Measurements from ENCODE around the gene ATAT1. TPM values are rescaled to one million over a fixed set of nuclear protein-coding genes. Genes with fewer than 3 reads are reported as not detected.

ATAT1 gene
- total RNA-seq, 2 experiments from 2014 or later: 4.1 to 5.2 TPM

DNA sequence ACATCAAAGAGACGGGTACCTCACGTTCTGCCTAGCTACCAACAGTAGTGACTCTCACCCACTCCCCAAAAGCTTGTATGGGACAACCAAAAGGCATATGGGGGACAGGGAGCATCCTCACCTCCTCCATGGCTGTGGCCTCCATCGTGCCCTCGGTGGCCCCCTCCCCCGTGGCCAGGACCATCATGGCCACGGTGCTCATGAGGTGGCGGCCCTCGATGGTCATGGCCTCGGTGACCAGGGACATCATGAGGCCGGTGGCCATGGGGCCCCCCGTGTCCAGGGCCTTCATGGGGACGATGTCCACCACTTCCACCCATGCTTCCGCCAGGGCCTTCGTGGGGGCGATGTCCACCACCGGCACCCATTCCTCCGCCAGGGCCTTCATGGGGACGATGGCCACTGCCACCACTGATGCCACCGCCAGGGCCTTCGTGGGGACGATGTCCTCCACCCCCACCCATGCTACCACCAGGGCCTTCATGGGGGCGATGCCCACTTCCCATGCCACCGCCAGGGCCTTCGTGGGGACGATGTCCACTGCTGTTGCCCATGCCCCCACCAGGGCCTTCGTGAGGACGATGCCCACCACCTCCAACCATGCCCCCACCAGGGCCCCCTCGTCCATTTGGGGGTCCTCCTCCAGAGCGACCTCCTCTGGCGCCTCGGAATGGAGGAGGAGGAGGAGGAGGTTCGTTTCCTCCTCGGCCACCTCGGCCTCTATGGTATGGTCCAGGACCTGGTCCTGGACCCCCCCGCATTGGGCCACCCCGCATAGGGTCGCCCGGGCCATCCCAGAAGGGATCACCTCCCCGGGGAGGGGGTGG is 24.6 kb upstream of the ATAT1 start:
- no peak overlapping the region for H3K4me3 ChIP-seq (ENCODE audit: low read length)
- ChIA-PET CTCF (interaction anchor here (1.4 to 1.6 kb wide), 2 partner anchors 57 to 61 kb away, joined by 3 to 5 read pairs; no protein-coding TSS in a partner anchor), POLR2A (interaction anchor here (1.7 to 7.2 kb wide), 2 partner anchors 12 to 31 kb away, joined by 5 to 135 read pairs; partner anchors contain the start of gene ABCF1)
- no peaks in the 10 kb centered on the region for H3K9me3 ChIP-seq (ENCODE audit: control insufficient read depth in 1 of 2, insufficient read depth in 1 of 2, low read length in 2 of 2)
- H3K36me3 Mint-ChIP-seq (ENCODE audit: low read depth): peaks cover 77% of the 10 kb centered on the region
- H3K36me3 ChIP-seq (ENCODE audit: insufficient read depth, low read length): peaks cover 66% of the 10 kb centered on the region
- peaks cover 35% of the 10 kb centered on the region for H3K4me1 Mint-ChIP-seq (ENCODE audit: low read depth)
- intact Hi-C loops (cut with DNase I, micrococcal nuclease): no loop called here
- no peak for ATAC-seq (ENCODE audit: poor library complexity)
- DNase-seq: peak in 1 of 14 experiments; percentile 38
- H3K27ac ChIP-seq (ENCODE audit: low read depth in 1 of 2, low read length in 2 of 2): peak overlapping the region in 1 of 2 donors; percentile 37
- H3K27me3 Mint-ChIP-seq: no peaks in the 10 kb centered on the region
- H3K27me3 ChIP-seq (ENCODE audit: control insufficient read depth in 1 of 2, insufficient read depth in 2 of 2, low read length in 2 of 2): no peaks in the 10 kb centered on the region
- TF ChIP-seq CTCF (IDR thresholded peaks at IDR 0.05): no peak
- H3K4me1 ChIP-seq (ENCODE audit: insufficient read depth, low read length): peaks cover 14% of the 10 kb centered on the region
- peak overlapping the region; percentile 60 for H3K27ac Mint-ChIP-seq
- no peak overlapping the region for H3K4me3 Mint-ChIP-seq
- no peaks in the 10 kb centered on the region for H3K9me3 Mint-ChIP-seq

DNA sequence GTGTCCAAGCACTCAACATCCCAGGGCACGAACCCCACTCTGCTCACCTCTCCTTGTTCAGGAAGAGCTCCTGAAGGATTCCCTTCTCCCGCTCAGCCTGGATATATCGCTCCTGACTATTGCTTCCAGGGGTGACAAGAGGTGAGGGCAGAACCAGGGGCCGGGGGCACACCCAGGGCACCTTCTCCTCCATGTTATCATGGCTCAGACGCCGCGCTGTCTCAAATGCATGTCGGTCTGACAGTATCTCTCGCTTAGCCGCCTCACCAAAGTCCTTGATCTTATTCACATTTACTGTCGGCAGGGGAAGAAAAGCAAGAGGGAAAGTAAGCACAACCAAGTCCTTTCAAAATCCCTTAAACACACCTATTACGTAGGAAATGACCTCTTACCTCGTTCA is 22.7 kb upstream of the ATAT1 start:
- Mint-ChIP-seq H3K27ac (peak overlapping the region; percentile 60), H3K4me3 (no peak overlapping the region), H3K36me3 (ENCODE audit: low read depth) (peaks cover 90% of the 10 kb centered on the region), H3K27me3 (no peaks in the 10 kb centered on the region), H3K9me3 (no peaks in the 10 kb centered on the region), H3K4me1 (ENCODE audit: low read depth) (peaks cover 40% of the 10 kb centered on the region)
- CTCF ChIA-PET: interaction anchor here (0.5 to 2.4 kb wide), 3 partner anchors 11 to 122 kb away, joined by 3 to 8 read pairs (median 6); no protein-coding TSS in a partner anchor
- peaks cover 11% of the 10 kb centered on the region for H3K4me1 ChIP-seq (ENCODE audit: insufficient read depth, low read length)
- no peak overlapping the region for H3K4me3 ChIP-seq (ENCODE audit: low read length)
- no peaks in the 10 kb centered on the region for H3K9me3 ChIP-seq (ENCODE audit: control insufficient read depth in 1 of 2, insufficient read depth in 1 of 2, low read length in 2 of 2)
- peaks cover 85% of the 10 kb centered on the region for H3K36me3 ChIP-seq (ENCODE audit: insufficient read depth, low read length)
- intact Hi-C loops (cut with DNase I, micrococcal nuclease): no loop called here
- DNase-seq (no peak), ATAC-seq (ENCODE audit: poor library complexity) (no peak)
- no peak overlapping the region for H3K27ac ChIP-seq (ENCODE audit: low read depth in 1 of 2, low read length in 2 of 2)
- TF ChIP-seq CTCF (IDR thresholded peaks at IDR 0.05): no peak
- no peaks in the 10 kb centered on the region for H3K27me3 ChIP-seq (ENCODE audit: control insufficient read depth in 1 of 2, insufficient read depth in 2 of 2, low read length in 2 of 2)
- POLR2A ChIA-PET: interaction anchor here (0.7 to 4.2 kb wide), 6 partner anchors 10 to 59 kb away, joined by 3 to 32 read pairs (median 3); partner anchors contain the start of gene MRPS18B

DNA sequence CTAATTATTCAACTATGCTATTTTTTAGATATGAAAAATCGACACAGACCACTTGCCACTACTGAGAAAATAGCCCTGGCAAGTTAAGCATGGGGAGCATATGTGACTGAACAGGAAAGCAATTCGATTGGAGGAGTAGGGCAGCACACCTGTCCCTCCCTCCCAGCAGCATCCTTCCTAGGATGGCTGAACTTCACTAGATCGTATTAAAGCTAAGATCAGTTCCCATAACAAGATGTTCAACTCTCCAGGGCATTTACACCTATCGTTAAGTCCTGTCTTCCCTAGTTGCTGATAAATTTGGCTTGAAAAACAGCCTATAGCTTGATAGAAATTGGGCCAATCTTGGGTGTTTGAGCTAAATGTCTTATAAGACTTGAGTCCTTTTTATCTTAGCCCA is 16.6 kb upstream of the ATAT1 start:
- DNase-seq: no peak
- peaks cover 59% of the 10 kb centered on the region for H3K36me3 ChIP-seq (ENCODE audit: insufficient read depth, low read length)
- no peak for TF ChIP-seq CTCF (IDR thresholded peaks at IDR 0.05)
- Mint-ChIP-seq H3K36me3 (ENCODE audit: low read depth) (peaks cover 64% of the 10 kb centered on the region), H3K4me3 (no peak overlapping the region), H3K9me3 (no peaks in the 10 kb centered on the region), H3K27me3 (no peaks in the 10 kb centered on the region), H3K27ac (peak overlapping the region; percentile 99), H3K4me1 (ENCODE audit: low read depth) (peaks cover 66% of the 10 kb centered on the region)
- no peak overlapping the region for H3K4me3 ChIP-seq (ENCODE audit: low read length)
- CTCF ChIA-PET: interaction anchor here (1.2 to 1.4 kb wide), 3 partner anchors 13 to 157 kb away, joined by 4 to 7 read pairs (median 4); no protein-coding TSS in a partner anchor
- intact Hi-C loops (cut with DNase I, micrococcal nuclease): loop anchor here in 1 of 2 experiments (5.0 kb wide), 1 partner anchor 128 kb away; no protein-coding TSS in a partner anchor
- H3K27ac ChIP-seq (ENCODE audit: low read depth in 1 of 2, low read length in 2 of 2): peak overlapping the region; percentile 18
- no peak for ATAC-seq (ENCODE audit: poor library complexity)
- H3K27me3 ChIP-seq (ENCODE audit: control insufficient read depth in 1 of 2, insufficient read depth in 2 of 2, low read length in 2 of 2): no peaks in the 10 kb centered on the region
- POLR2A ChIA-PET: interaction anchor here (0.5 to 1.9 kb wide), 8 partner anchors 9 to 184 kb away, joined by 3 to 14 read pairs (median 4); partner anchors contain the start of genes ABCF1, GNL1 and PRR3
- peaks cover 45% of the 10 kb centered on the region for H3K4me1 ChIP-seq (ENCODE audit: insufficient read depth, low read length)
- no peaks in the 10 kb centered on the region for H3K9me3 ChIP-seq (ENCODE audit: control insufficient read depth in 1 of 2, insufficient read depth in 1 of 2, low read length in 2 of 2)

Measured in CD4-positive, alpha-beta T cell (primary cell).